Ovary (tissue), 9 donors: ENCODE measurements around the gene TMEFF2. TPM values are rescaled to one million over a fixed set of nuclear protein-coding genes. Genes with fewer than 3 reads are reported as not detected.

Source experiments
- DNase-seq, 5 donors: peaks; one replicate each; pipeline ENCODE4 v3.0.0-alpha.2; 2019 to 2020
- H3K27ac ChIP-seq, 2 donors: fragments of 200-600 bp; one replicate each; pipeline versions ENCODE4 v1.5.1 to v1.8.0; 2019 to 2022
- H3K27me3 ChIP-seq: fragments of 200-600 bp; one replicate; pipeline ENCODE4 v1.8.0; 2022
- H3K36me3 ChIP-seq: fragments of 200-600 bp; sonication (generic); one replicate; pipeline ENCODE4 v1.5.1; 2019
- H3K4me1 ChIP-seq: one replicate; pipeline ENCODE4 v1.8.1; 2013; ENCODE audit warnings: mild to moderate bottlenecking, moderate library complexity; ENCODE audit not compliant: insufficient read depth
- H3K4me3 ChIP-seq: fragments of 200-600 bp; sonication (generic); one replicate; pipeline ENCODE4 v1.5.1; 2017
- H3K9me3 ChIP-seq, 2 donors: fragments of 200-600 bp in 1 of 2; sonication (generic) in 1 of 2; one replicate each; pipeline versions ENCODE4 v1.5.1 to v1.8.1; 2013 to 2019; ENCODE audit warnings: mild to moderate bottlenecking in 1 of 2, moderate library complexity in 1 of 2
- EP300 ChIP-seq: sonication (generic); formaldehyde crosslinking; IDR thresholded peaks from one replicate; pipeline ENCODE4 v1.6.1; 2017; ENCODE audit warnings: antibody characterized with exemption
- POLR2A ChIP-seq: fragments of 450-650 bp; IDR thresholded peaks from one replicate; pipeline ENCODE4 v1.6.1; 2017; ENCODE audit warnings: antibody characterized with exemption, mild to moderate bottlenecking, moderate library complexity
- WGBS, 3 donors: extraction: QIAGEN DNeasy Blood & Tissue Kit in 1 of 3; methylation state at CpG; one replicate each; pipeline versions ENCODE4 v1.1.5 to v1.1.7; 2013 to 2017; 5-methylcytosine and 5-hydroxymethylcytosine counted together
- intact Hi-C, 4 donors: fragments of 100-400 bp; cut with DNase I; formaldehyde crosslinking; loops; one replicate each; pipeline versions ENCODE4 v1.11.0 to v1.15.1; 2022 to 2023
- polyA plus RNA-seq, 2 donors: library from polyadenylated mRNA; stranded (reverse); fragments of 200-250 nt in 1 of 2; fragments of 350-450 nt in 1 of 2; fragmentation: Illumina TruSeq in 1 of 2; extraction: RNeasy Lipid Tissue Mini Kit (QIAGEN cat#74804) in 1 of 2; gene quantifications; one replicate each; pipeline ENCODE4 v1.2.3, GENCODE V29; 2013 to 2014
- total RNA-seq, 7 donors: library from RNA; depleted of rRNA in 2 of 7; stranded (reverse); fragments of >200 nt in 2 of 7; fragmentation: NEBNext Ultra II Directional in 3 of 7; extraction: Animal tissue kit (Norgen Biotek cat#: 25700) in 3 of 7; gene quantifications; one replicate each; pipeline versions ENCODE4 v1.1.0 to v1.2.4, GENCODE V29; 2016 to 2023
- TF ChIP-seq, protein P1 (sequence below), 3 donors: fragments of 450-650 bp in 2 of 3; fragments of 200-600 bp in 1 of 3; IDR thresholded peaks; one replicate each; pipeline versions ENCODE4 v1.5.1 to v1.8.0; 2016 to 2022; ENCODE audit warnings: antibody characterized with exemption in 3 of 3, mild to moderate bottlenecking in 1 of 3
- donor health status: DM: no; HTN: no; CAD: no; lungs with moderate emphysema.
- donor health status: DM: no; HTN: no; CAD: no.
- donor health status: Bipolar disorder and iron deficiency.
- donor health status: DM: yes; HTN: yes; CAD: no.
- donor health status: DM: no; HTN: no; CAD: no.
- donor health status: DM: yes; HTN: yes; CAD: no.

Gene TMEFF2
- total and polyA plus RNA-seq, 9 donors = 0.05 to 0.34 (median 0.08) TPM; not detected in 5

DNA sequence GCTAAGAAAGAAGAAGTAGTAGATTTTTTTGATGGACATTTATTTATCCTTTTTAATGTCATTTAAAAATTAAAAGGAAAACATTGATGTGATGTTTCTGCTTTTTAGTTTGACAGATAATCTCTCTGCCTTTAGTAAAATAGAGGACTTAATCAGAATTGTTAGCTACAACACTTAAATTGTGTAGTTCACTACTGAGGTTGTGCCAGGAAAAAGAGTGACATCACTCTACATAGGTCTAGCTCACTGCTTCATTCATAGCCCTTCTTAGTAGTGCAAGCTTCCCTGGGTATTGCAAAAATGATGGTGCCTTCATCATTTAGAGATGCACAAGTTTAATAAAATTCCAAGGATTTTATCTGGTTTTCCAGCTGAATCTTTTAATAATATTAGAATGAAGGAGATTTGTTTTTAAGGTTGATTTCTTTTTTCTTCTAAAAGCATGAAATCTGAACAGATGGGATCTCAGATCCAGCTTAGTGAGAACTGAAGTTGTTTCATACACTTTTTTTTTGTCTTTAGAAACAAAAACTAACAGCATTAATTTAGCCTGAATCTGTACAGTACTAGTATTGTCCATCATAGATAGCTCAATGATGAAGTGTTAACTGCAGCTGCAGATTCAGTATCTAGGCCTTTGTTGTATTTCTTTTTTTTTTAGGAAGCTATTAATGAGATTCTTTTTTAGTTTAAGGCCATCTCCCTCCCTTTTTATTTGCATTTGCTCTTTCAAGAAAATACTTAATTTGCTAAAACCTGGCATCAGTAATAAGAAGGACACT, 20.6 kb upstream of the TMEFF2 start:
- Histone ChIP-seq H3K27me3 (no peaks in the 10 kb centered on the region), H3K27ac (no peak overlapping the region), H3K9me3 (no peaks in the 10 kb centered on the region), H3K4me1 (no peaks in the 10 kb centered on the region), H3K4me3 (no peak overlapping the region), H3K36me3 (no peaks in the 10 kb centered on the region)
- no peak for TF ChIP-seq POLR2A
- TF ChIP-seq, protein P1, sequence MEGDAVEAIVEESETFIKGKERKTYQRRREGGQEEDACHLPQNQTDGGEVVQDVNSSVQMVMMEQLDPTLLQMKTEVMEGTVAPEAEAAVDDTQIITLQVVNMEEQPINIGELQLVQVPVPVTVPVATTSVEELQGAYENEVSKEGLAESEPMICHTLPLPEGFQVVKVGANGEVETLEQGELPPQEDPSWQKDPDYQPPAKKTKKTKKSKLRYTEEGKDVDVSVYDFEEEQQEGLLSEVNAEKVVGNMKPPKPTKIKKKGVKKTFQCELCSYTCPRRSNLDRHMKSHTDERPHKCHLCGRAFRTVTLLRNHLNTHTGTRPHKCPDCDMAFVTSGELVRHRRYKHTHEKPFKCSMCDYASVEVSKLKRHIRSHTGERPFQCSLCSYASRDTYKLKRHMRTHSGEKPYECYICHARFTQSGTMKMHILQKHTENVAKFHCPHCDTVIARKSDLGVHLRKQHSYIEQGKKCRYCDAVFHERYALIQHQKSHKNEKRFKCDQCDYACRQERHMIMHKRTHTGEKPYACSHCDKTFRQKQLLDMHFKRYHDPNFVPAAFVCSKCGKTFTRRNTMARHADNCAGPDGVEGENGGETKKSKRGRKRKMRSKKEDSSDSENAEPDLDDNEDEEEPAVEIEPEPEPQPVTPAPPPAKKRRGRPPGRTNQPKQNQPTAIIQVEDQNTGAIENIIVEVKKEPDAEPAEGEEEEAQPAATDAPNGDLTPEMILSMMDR (IDR thresholded peaks at IDR 0.05) = no peak
- TF ChIP-seq EP300 = no peak
- no peak for DNase-seq
- intact Hi-C loops = no loop called here

DNA sequence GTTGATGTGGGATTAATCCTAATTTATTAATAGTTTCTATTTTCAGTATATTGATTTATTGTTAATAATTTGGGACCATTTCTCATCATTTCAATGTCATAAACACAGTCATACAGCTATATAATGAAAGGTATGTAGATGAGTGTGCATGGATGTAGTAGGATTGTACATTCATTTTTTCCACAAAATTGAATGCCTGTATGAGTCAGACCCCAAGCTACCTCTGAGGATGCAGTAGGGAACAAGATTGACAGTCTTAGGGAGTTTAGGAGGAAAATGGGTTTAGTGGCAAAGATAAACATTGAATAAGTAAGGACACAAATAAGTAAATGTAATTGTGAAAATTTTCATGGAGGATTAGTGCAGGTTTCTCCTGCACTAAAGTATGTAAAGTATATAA, 14.1 kb upstream of the TMEFF2 start:
- no peak overlapping the region for H3K4me3 ChIP-seq
- intact Hi-C loops = no loop called here
- no peak overlapping the region for H3K27ac ChIP-seq
- H3K9me3 ChIP-seq = no peaks in the 10 kb centered on the region
- H3K36me3 ChIP-seq = no peaks in the 10 kb centered on the region
- no peaks in the 10 kb centered on the region for H3K4me1 ChIP-seq
- TF ChIP-seq POLR2A (no peak), EP300 (no peak)
- TF ChIP-seq, protein P1 (IDR thresholded peaks at IDR 0.05) = no peak
- no peak for DNase-seq
- H3K27me3 ChIP-seq = no peaks in the 10 kb centered on the region

DNA sequence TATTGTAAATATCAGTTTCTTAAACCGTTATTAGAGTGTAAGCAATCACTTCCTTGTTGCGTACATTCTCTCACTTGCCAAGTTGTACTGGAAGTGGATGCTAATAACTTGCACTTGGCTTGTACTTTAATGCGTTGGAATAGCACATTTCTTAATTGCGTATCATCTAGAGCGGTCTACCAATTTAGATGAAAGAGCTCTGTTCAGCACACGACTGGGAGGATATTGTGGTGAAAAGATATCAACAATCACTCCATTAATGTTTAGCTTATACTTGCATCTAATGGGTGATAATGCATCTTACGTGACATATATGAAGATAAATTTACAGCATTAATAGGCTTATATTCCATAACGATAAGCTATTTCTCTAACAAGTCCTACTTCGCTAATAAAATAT, 11.7 kb upstream of the TMEFF2 start:
- no peak overlapping the region for H3K4me3 ChIP-seq
- no peaks in the 10 kb centered on the region for H3K4me1 ChIP-seq
- no peaks in the 10 kb centered on the region for H3K9me3 ChIP-seq
- intact Hi-C loops = no loop called here
- H3K27ac ChIP-seq = no peak overlapping the region
- H3K27me3 ChIP-seq = no peaks in the 10 kb centered on the region
- 82 to 87% (median 85%) methylated on average over 9 of the region's 9 CpGs for WGBS, 3 donors
- TF ChIP-seq EP300 (no peak), POLR2A (no peak)
- TF ChIP-seq, protein P1 (IDR thresholded peaks at IDR 0.05) = no peak
- no peaks in the 10 kb centered on the region for H3K36me3 ChIP-seq
- DNase-seq = no peak

DNA sequence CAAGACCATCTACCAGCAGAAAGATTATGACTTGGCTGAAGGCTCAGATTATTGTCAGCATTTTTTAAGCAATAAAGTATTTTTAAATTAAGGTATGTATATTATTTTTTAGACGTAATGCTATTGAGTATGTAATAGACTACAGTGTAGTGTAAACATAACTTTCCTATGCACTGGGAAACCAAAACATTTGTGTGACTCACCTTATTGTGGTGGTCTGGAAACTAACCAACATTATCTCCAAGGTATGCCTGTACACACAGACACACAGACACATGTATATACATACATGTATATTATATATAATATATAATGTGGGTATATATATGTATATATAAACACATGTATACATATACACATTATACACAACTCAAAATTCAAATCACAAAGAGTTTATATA, 9.1 kb upstream of the TMEFF2 start:
- H3K27ac ChIP-seq = no peak overlapping the region
- no peaks in the 10 kb centered on the region for H3K27me3 ChIP-seq
- no peaks in the 10 kb centered on the region for H3K36me3 ChIP-seq
- H3K4me1 ChIP-seq = no peaks in the 10 kb centered on the region
- no peaks in the 10 kb centered on the region for H3K9me3 ChIP-seq
- WGBS, 3 donors = 70 to 76% (median 73%) methylated on average over 1 of the region's 1 CpG
- no peak overlapping the region for H3K4me3 ChIP-seq
- DNase-seq = no peak
- no peak for TF ChIP-seq EP300
- TF ChIP-seq, protein P1 (IDR thresholded peaks at IDR 0.05) = no peak
- no peak for TF ChIP-seq POLR2A
- intact Hi-C loops = no loop called here
